GM12892 (cell line): ENCODE measurements around the gene ADARB2.

Experiments used
- POLR2A ChIP-seq: IDR thresholded peaks from 2 replicates; pipeline ENCODE4 v1.6.1; 2011; ENCODE audit warnings: low read depth, low read length, control low read depth
- POLR2AphosphoS5 ChIP-seq: IDR thresholded peaks from 2 replicates; pipeline ENCODE4 v1.6.1; 2011; ENCODE audit warnings: low read depth, low read length, control low read depth
- TAF1 ChIP-seq: IDR thresholded peaks from 2 replicates; pipeline ENCODE4 v1.6.1; 2011; ENCODE audit warnings: low read depth, mild to moderate bottlenecking, control low read depth, low read length, borderline replicate concordance

GRCh38 chr10:1401071-1401965, 336.0 kb downstream of the ADARB2 start:
- TF ChIP-seq POLR2AphosphoS5 (no peak), TAF1 (no peak), POLR2A (no peak)
